ENCODE data around the gene GNAT2.
A peak's percentile ranks its signal among the peaks of the same experiment; 100 is the strongest.

The GNAT2 gene

GRCh38 chr1:109582021-109582420, 37.4 kb downstream of the GNAT2 start:
- Mint-ChIP-seq H3K27me3 (no peaks in the 10 kb centered on the region), H3K4me3 (no peak overlapping the region), H3K4me1 (ENCODE audit: low read depth) (no peaks in the 10 kb centered on the region), H3K9me3 (no peaks in the 10 kb centered on the region), H3K27ac (no peak overlapping the region), H3K36me3 (ENCODE audit: low read depth) (peaks cover 83% of the 10 kb centered on the region)
- DNase-seq, result no peak

- Mint-ChIP-seq H3K4me1 (ENCODE audit: low read depth) (no peaks in the 10 kb centered on the region), H3K27me3 (no peaks in the 10 kb centered on the region), H3K4me3 (no peak overlapping the region), H3K27ac (peak overlapping the region; percentile 44), H3K36me3 (ENCODE audit: low read depth) (peaks cover 85% of the 10 kb centered on the region), H3K9me3 (no peaks in the 10 kb centered on the region)
- DNase-seq, result no peak
Observed at GRCh38 chr1:109579491-109579890, 39.9 kb downstream of the GNAT2 start.

GRCh38 chr1:109578947-109579443, 40.4 kb downstream of the GNAT2 start:
- Mint-ChIP-seq H3K27me3 (no peaks in the 10 kb centered on the region), H3K4me3 (no peak overlapping the region), H3K27ac (peak overlapping the region; percentile 66), H3K9me3 (no peaks in the 10 kb centered on the region), H3K4me1 (ENCODE audit: low read depth) (no peaks in the 10 kb centered on the region), H3K36me3 (ENCODE audit: low read depth) (peaks cover 80% of the 10 kb centered on the region)
- DNase-seq, result no peak

GRCh38 chr1:109573785-109574184, 45.6 kb downstream of the GNAT2 start:
- no peak overlapping the region for H3K27ac Mint-ChIP-seq
- no peak overlapping the region for H3K4me3 Mint-ChIP-seq
- H3K36me3 Mint-ChIP-seq (ENCODE audit: low read depth), result peaks cover 38% of the 10 kb centered on the region
- H3K27me3 Mint-ChIP-seq, result no peaks in the 10 kb centered on the region
- DNase-seq, result no peak
- peaks cover 10% of the 10 kb centered on the region for H3K4me1 Mint-ChIP-seq (ENCODE audit: low read depth)
- H3K9me3 Mint-ChIP-seq, result no peaks in the 10 kb centered on the region

- Mint-ChIP-seq H3K36me3 (ENCODE audit: low read depth) (peaks cover 11% of the 10 kb centered on the region), H3K9me3 (no peaks in the 10 kb centered on the region), H3K4me3 (no peak overlapping the region), H3K4me1 (ENCODE audit: low read depth) (peaks cover 36% of the 10 kb centered on the region), H3K27me3 (no peaks in the 10 kb centered on the region), H3K27ac (no peak overlapping the region)
- DNase-seq, result no peak
Observed at GRCh38 chr1:109570414-109570813, 49.0 kb downstream of the GNAT2 start.

- H3K27ac Mint-ChIP-seq, result no peak overlapping the region
- no peak for DNase-seq
Observed at GRCh38 chr1:109569323-109569722, 50.1 kb downstream of the GNAT2 start.

GRCh38 chr1:109567877-109568672, 51.3 kb downstream of the GNAT2 start:
- H3K4me1 Mint-ChIP-seq (ENCODE audit: low read depth), result peaks cover 48% of the 10 kb centered on the region
- no peaks in the 10 kb centered on the region for H3K36me3 Mint-ChIP-seq (ENCODE audit: low read depth)
- H3K27me3 Mint-ChIP-seq, result no peaks in the 10 kb centered on the region
- no peak for DNase-seq
- no peak overlapping the region for H3K27ac Mint-ChIP-seq
- no peaks in the 10 kb centered on the region for H3K9me3 Mint-ChIP-seq
- no peak overlapping the region for H3K4me3 Mint-ChIP-seq

More at GRCh38 chr1:109569323-109569722, 50.1 kb downstream of the GNAT2 start:
- Mint-ChIP-seq H3K4me3 (no peak overlapping the region), H3K27me3 (no peaks in the 10 kb centered on the region), H3K9me3 (no peaks in the 10 kb centered on the region), H3K36me3 (ENCODE audit: low read depth) (peaks cover 3% of the 10 kb centered on the region), H3K4me1 (ENCODE audit: low read depth) (peaks cover 42% of the 10 kb centered on the region)

- Mint-ChIP-seq H3K27ac (no peak overlapping the region), H3K36me3 (ENCODE audit: low read depth) (no peaks in the 10 kb centered on the region), H3K9me3 (no peaks in the 10 kb centered on the region), H3K27me3 (no peaks in the 10 kb centered on the region), H3K4me3 (no peak overlapping the region), H3K4me1 (ENCODE audit: low read depth) (peaks cover 47% of the 10 kb centered on the region)
- DNase-seq, result no peak
Observed at GRCh38 chr1:109566982-109567381, 52.4 kb downstream of the GNAT2 start.

GRCh38 chr1:109565241-109565640, 54.2 kb downstream of the GNAT2 start:
- H3K4me1 Mint-ChIP-seq (ENCODE audit: low read depth), result peaks cover 63% of the 10 kb centered on the region

GRCh38 chr1:109564194-109564878, 55.1 kb downstream of the GNAT2 start:
- no peak overlapping the region for H3K27ac Mint-ChIP-seq
- H3K36me3 Mint-ChIP-seq (ENCODE audit: low read depth), result no peaks in the 10 kb centered on the region
- DNase-seq, result no peak
- H3K4me3 Mint-ChIP-seq, result no peak overlapping the region
- H3K4me1 Mint-ChIP-seq (ENCODE audit: low read depth), result peaks cover 71% of the 10 kb centered on the region
- no peaks in the 10 kb centered on the region for H3K27me3 Mint-ChIP-seq
- H3K9me3 Mint-ChIP-seq, result no peaks in the 10 kb centered on the region

More at GRCh38 chr1:109565241-109565640, 54.2 kb downstream of the GNAT2 start:
- Mint-ChIP-seq H3K9me3 (no peaks in the 10 kb centered on the region), H3K36me3 (ENCODE audit: low read depth) (no peaks in the 10 kb centered on the region), H3K4me3 (no peak overlapping the region), H3K27me3 (no peaks in the 10 kb centered on the region), H3K27ac (no peak overlapping the region)
- DNase-seq, result no peak

GRCh38 chr1:109559995-109560394, 59.4 kb downstream of the GNAT2 start:
- H3K27ac Mint-ChIP-seq, result peak overlapping the region; percentile 55
- no peaks in the 10 kb centered on the region for H3K9me3 Mint-ChIP-seq
- H3K4me1 Mint-ChIP-seq (ENCODE audit: low read depth), result peaks cover 76% of the 10 kb centered on the region
- H3K4me3 Mint-ChIP-seq, result no peak overlapping the region
- H3K36me3 Mint-ChIP-seq (ENCODE audit: low read depth), result peaks cover 6% of the 10 kb centered on the region
- no peak for DNase-seq
- H3K27me3 Mint-ChIP-seq, result no peaks in the 10 kb centered on the region

GRCh38 chr1:109557520-109557919, 61.9 kb downstream of the GNAT2 start:
- Mint-ChIP-seq H3K4me1 (ENCODE audit: low read depth) (peaks cover 83% of the 10 kb centered on the region), H3K27me3 (no peaks in the 10 kb centered on the region), H3K9me3 (no peaks in the 10 kb centered on the region), H3K4me3 (no peak overlapping the region), H3K27ac (no peak overlapping the region), H3K36me3 (ENCODE audit: low read depth) (peaks cover 20% of the 10 kb centered on the region)
- no peak for DNase-seq

GRCh38 chr1:109556563-109556962, 62.9 kb downstream of the GNAT2 start:
- Mint-ChIP-seq H3K4me3 (no peak overlapping the region), H3K4me1 (ENCODE audit: low read depth) (peaks cover 79% of the 10 kb centered on the region)

More at GRCh38 chr1:109556563-109556962, 62.9 kb downstream of the GNAT2 start:
- H3K27ac Mint-ChIP-seq, result no peak overlapping the region
- no peaks in the 10 kb centered on the region for H3K27me3 Mint-ChIP-seq
- no peak for DNase-seq
- H3K9me3 Mint-ChIP-seq, result no peaks in the 10 kb centered on the region
- peaks cover 23% of the 10 kb centered on the region for H3K36me3 Mint-ChIP-seq (ENCODE audit: low read depth)
